Ureter (tissue), 1 donor: ENCODE results near the gene NTRK2. TPM values are rescaled to one million over a fixed set of nuclear protein-coding genes. Genes with fewer than 3 reads are reported as not detected.
"Not testable (repeated sequence)": the region's sequence is repeated elsewhere in the genome, so short reads cannot be mapped to it uniquely, and the experiment has no call there.

Experiments used
- DNase-seq: peaks from one replicate; pipeline ENCODE4 v3.0.0-alpha.2; 2020; ENCODE audit warnings: low spot score
- total RNA-seq: library from RNA; stranded (reverse); gene quantifications from one replicate; pipeline ENCODE4 v1.2.4, GENCODE V29; 2023
- donor health status: DM: yes; HTN: yes; CAD: no.

NTRK2 gene
- total RNA-seq, 1 donor from 2014 or later = 3.0 TPM

- DNase-seq = no peak
Observed at GRCh38 chr9:85064811-85065371, 395.4 kb downstream of the NTRK2 start.

- DNase-seq = no peak
Observed at GRCh38 chr9:85067792-85068191, 398.3 kb downstream of the NTRK2 start.

GRCh38 chr9:85069421-85069820 is 399.9 kb downstream of the NTRK2 start:
- DNase-seq = not testable (repeated sequence)
